Amygdala (tissue), 56 donors: ENCODE results near the gene ADGRG6.

Experiments
- DNase-seq, 56 donors: peaks; one replicate each; lab custom pipeline; 2025; lab: John Stamatoyannopoulos, UW

Gene ADGRG6

GRCh38 chr6:142318714-142319113, 16.9 kb downstream of the ADGRG6 start:
- DNase-seq: no peak

GRCh38 chr6:142320366-142320765, 18.6 kb downstream of the ADGRG6 start:
- DNase-seq: no peak

GRCh38 chr6:142321451-142321850, 19.6 kb downstream of the ADGRG6 start:
- DNase-seq: no peak

- no peak for DNase-seq
Observed at GRCh38 chr6:142322066-142322465, 20.3 kb downstream of the ADGRG6 start.

GRCh38 chr6:142322504-142323198, 20.8 kb downstream of the ADGRG6 start:
- DNase-seq: no peak

GRCh38 chr6:142323377-142323776, 21.6 kb downstream of the ADGRG6 start:
- no peak for DNase-seq

- no peak for DNase-seq
Observed at GRCh38 chr6:142324111-142324510, 22.3 kb downstream of the ADGRG6 start.

GRCh38 chr6:142325111-142325510, 23.3 kb downstream of the ADGRG6 start:
- no peak for DNase-seq

- DNase-seq: no peak
Observed at GRCh38 chr6:142326540-142326939, 24.7 kb downstream of the ADGRG6 start.

- DNase-seq: no peak
Observed at GRCh38 chr6:142328070-142328469, 26.3 kb downstream of the ADGRG6 start.

GRCh38 chr6:142329486-142330113, 27.8 kb downstream of the ADGRG6 start:
- no peak for DNase-seq

- no peak for DNase-seq
Observed at GRCh38 chr6:142331075-142331551, 29.3 kb downstream of the ADGRG6 start.

- DNase-seq: no peak
Observed at GRCh38 chr6:142331601-142332000, 29.8 kb downstream of the ADGRG6 start.

GRCh38 chr6:142332393-142333098, 30.7 kb downstream of the ADGRG6 start:
- no peak for DNase-seq

- no peak for DNase-seq
Observed at GRCh38 chr6:142333431-142333830, 31.6 kb downstream of the ADGRG6 start.

GRCh38 chr6:142334294-142334693, 32.5 kb downstream of the ADGRG6 start:
- DNase-seq: no peak

GRCh38 chr6:142335415-142335814, 33.6 kb downstream of the ADGRG6 start:
- no peak for DNase-seq

- DNase-seq: no peak
Observed at GRCh38 chr6:142336183-142336582, 34.4 kb downstream of the ADGRG6 start.

GRCh38 chr6:142336787-142337186, 35.0 kb downstream of the ADGRG6 start:
- DNase-seq: no peak

- DNase-seq: no peak
Observed at GRCh38 chr6:142339113-142339512, 37.3 kb downstream of the ADGRG6 start.

GRCh38 chr6:142339968-142340658, 38.3 kb downstream of the ADGRG6 start:
- no peak for DNase-seq
